ENCODE results near the gene WIPI1.
"Not testable (repeated sequence)": the region's sequence is repeated elsewhere in the genome, so short reads cannot be mapped to it uniquely, and the experiment has no call there.

The WIPI1 gene

DNA sequence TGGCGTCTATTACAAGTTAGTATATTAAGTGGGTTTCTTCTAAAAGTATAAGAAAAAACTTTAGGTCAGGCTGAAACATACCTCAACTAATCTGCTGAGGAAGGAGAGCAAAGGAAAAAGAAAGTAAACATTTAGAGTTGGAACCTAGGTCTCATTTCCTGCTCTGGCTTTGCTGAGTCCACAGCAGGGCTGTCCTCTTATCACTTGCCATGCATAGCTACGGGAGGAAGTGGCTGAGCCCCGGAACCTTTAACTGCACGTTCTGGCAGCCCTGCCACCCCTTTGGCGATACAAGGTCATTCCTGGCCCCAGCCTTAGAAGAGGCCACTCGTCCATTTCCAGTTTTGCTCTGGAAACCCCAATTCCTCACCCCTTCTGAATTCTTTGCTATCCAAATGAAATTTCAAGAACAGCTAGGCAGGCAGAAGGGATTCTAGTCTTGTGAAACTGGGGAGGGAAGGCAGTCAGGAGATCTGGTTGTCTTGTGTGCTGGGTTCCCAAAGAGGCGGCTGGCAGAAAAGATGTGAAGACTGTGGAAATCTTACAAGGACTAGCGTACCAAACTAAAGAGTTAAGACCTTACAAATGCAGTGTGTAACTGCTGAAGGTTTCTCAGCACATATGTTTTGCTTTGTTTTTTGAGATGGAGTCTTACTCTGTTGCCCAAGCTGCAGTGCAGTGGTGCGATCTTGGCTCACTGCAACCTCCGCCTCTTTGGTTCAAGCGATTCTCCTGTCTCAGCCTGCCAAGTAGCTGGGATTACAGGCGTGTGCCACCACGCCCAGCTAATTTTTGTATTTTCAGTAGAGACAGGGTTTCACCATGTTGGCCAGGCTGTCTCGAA, 19.1 kb downstream of the WIPI1 start:
- no peak for DNase-seq

GRCh38 chr17:68435876-68436842, 21.1 kb downstream of the WIPI1 start:
- DNase-seq: peak; percentile 40

DNA sequence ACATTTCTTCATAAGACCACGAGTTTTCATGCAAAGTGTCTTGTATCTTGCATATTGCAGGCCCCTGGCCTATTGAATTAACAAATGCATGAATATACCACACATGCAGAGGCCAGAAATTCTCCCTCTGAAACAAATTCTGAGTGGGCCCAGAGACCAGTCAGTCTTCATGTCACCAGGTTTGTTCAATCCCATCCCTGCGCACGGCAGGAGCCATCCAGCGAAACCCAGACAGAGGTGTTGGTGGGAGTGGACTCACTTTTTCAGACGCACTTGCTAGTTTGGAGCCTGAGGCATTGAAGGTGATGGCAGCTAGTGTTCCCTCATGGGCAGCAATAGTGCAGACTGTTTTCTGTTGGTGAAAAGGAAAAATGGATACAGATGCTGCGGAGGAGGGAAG, 21.9 kb downstream of the WIPI1 start:
- no peak for DNase-seq

DNA sequence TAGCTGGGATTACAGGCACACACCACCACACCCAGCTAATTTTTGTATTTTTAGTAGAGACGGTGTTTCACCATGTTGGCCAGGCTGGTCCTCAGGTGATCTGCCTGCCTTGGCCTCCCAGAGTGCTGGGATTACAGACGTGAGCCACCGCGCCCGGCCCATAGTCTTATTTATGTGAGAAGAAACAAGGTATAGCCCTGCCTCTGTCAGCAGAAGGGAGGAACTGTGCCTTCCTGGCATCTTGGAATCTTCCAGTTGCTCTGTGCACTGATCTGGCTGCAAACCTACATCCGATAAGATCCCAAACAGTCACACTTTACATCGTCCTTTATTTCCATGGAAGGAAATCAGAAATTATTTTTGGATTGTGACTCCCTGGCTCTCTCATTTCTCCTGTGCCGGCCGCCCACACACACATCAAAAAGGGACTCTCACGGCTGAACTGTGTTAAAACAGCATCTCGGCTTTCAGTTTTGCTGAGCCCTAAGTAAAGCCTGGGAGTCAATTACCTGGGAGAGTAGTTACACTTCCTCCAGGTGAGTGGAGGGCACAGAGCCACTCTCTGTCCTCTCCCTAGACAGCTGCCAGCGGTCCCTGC, 23.3 kb downstream of the WIPI1 start:
- DNase-seq: no peak

- DNase-seq: no peak
Measured at GRCh38 chr17:68433211-68433610, 24.1 kb downstream of the WIPI1 start.

- no peak for DNase-seq
Measured at GRCh38 chr17:68432086-68432864, 25.0 kb downstream of the WIPI1 start.

GRCh38 chr17:68431661-68432071, 25.6 kb downstream of the WIPI1 start:
- no peak for DNase-seq

- DNase-seq: no peak
Measured at GRCh38 chr17:68431045-68431608, 26.2 kb downstream of the WIPI1 start.

GRCh38 chr17:68429881-68430280, 27.4 kb downstream of the WIPI1 start:
- no peak for DNase-seq

- DNase-seq: peak; percentile 84
Measured at GRCh38 chr17:68428498-68429172, 28.7 kb downstream of the WIPI1 start.

DNA sequence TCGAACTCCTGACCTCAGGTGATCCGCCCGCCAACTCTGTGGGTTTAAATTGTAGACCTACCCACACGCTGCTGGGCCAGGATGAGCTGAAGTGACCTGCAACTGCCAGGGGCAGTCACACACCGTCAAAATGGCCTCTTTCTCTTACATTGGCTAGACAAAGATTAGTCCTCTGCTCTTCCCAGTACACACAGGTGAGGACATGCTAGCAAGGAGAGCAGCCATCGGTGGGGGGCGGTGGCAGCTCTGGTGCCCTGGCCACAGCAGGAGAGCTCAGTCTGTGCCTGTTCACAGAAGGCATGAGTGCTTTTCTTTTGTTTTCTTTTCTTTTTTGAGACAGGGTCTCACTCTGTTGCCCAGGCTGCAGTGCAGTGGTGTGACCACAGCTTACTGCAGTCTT, 29.7 kb downstream of the WIPI1 start:
- no peak for DNase-seq

GRCh38 chr17:68425979-68426378, 31.3 kb downstream of the WIPI1 start:
- DNase-seq: no peak

DNA sequence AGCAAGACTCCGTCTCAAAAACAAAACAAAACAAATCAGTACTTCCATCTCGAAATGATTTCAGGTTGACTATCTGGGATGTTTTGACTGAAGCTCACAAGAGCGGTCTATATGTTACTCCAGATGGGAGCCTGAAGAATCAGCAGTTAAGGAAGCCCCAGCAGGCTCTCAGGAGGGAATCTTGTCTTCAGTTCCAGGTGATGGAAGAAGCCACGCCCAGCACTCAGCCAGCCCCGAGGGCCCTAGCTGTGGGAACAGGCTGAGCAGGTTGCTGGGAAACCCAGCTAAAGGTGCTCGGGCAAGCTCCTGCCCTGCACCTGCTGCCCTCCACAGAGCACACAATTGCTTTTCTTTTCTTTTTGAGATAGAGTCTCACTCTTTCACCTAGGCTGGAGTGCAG, 32.4 kb downstream of the WIPI1 start:
- DNase-seq: peak; percentile 59

- DNase-seq: no peak
Measured at GRCh38 chr17:68424203-68424602, 33.1 kb downstream of the WIPI1 start.

DNA sequence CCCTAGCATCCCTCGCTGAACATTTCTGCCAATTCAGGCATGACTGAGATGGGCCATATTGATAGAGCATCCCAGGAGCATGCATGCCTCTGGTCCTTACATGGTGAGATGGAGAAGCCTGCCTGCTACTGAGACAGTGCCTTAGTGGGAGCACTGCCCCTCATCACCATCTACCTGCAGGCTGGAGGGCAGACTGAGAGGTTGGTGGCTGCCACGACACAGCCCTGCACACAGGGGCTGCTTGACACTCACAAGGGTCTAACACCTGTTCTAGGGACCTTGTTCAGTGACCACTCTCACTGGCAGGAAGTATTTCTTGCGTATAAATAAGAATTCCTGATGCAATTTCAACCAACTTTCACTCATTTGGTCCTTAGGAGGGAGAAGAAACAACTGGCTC, 34.0 kb downstream of the WIPI1 start:
- no peak for DNase-seq

- no peak for DNase-seq
Measured at GRCh38 chr17:68422821-68423220, 34.5 kb downstream of the WIPI1 start.

GRCh38 chr17:68421486-68421885, 35.8 kb downstream of the WIPI1 start:
- no peak for DNase-seq

- no peak for DNase-seq
Measured at GRCh38 chr17:68420065-68420464, 37.2 kb downstream of the WIPI1 start.

GRCh38 chr17:68418876-68419275, 38.4 kb downstream of the WIPI1 start:
- DNase-seq: no peak

DNA sequence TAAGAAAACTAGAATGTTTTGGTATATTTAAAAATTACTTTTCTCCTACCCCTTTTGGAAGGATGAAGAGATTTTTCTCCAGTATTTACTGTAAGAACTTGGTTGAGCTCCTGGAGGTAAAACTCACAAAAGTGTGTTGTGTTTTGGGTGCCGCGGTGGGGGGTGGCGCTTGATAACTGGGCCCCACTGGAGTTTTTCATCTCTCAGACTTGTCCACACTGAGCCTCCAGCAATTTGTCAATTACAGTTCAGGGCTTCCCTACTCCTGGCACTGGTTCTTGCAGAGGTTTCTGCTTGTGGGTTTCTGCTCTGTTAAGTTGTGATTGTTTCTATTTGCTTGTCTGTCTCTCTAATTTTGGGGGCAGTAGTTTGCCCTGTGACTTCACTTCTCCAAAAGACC, 40.0 kb downstream of the WIPI1 start:
- DNase-seq: no peak

DNA sequence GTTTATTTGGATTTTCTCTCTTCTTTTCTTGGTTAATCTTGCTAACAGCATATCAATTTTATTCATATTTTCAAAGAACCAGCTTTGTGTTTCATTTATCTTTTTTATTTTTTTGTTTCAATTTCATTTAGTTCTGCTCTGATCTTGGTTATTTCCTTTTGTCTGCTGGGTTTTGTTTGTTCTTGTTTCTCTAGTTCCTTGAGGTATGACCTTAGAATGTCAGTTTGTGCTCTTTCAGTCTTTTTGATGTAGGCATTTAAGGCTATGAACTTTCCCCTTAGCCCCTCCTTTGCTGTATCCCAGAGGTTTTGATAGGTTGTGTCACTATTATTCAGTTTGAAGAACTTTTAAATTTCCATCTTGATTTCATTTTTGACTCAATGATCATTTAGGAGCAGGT, 42.4 kb downstream of the WIPI1 start:
- not testable (repeated sequence) for DNase-seq
